ENCODE data around the gene HPCAL1. TPM values are rescaled to one million over a fixed set of nuclear protein-coding genes. Genes with fewer than 3 reads are reported as not detected.

The HPCAL1 gene
- total and polyA plus RNA-seq, 2 of the 4 experiments (the other 2 are of a cell fraction): 8.2 to 33.7 TPM

DNA sequence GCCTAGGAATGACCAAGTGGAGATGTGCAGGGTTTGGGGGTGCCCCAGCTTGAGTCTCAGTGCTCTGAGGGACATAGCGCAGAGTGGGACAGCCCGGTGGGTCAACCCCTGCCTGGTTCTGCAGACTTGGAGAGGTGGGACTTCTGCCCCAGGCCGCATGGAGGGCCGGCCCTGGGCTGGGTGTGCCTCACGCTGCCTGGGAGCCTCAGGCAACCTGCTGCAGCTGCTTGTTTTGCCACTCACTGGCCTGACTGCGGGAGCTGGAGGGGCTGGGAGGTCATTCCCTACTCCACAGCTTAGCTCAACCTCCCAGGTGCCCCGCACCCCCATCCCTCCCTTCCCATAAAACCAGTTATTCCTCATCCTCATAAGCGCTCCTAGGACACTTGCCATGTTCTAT lies 112.3 kb downstream of the HPCAL1 start:
- dilution Hi-C loops (cut with HindIII; ENCODE audit: low sequenced_read_pairs, unreplicated experiment): no loop called here
- ChIA-PET CTCF (no interaction called here), POLR2A (ENCODE audit: unreplicated experiment) (no interaction called here)
- Histone ChIP-seq H3K9me3 (ENCODE audit: control insufficient read depth, insufficient read depth, low read length) (no peaks in the 10 kb centered on the region), H3K4ac (ENCODE audit: low read depth, low read length) (no peak overlapping the region), H3K36me3 (ENCODE audit: control insufficient read depth, insufficient read depth, low read length) (no peaks in the 10 kb centered on the region), H2AK9ac (replicated peaks; ENCODE audit: low read depth, low read length, poor library complexity) (no peak overlapping the region), H3K14ac (replicated peaks; ENCODE audit: low read depth, low read length) (no peak overlapping the region), H3K9ac (ENCODE audit: low read depth, low read length) (no peak overlapping the region), H3K79me1 (ENCODE audit: low read depth in 1 of 2, low read length in 2 of 2) (peaks cover 0 to 10% of the 10 kb centered on the region in 2 experiments; a peak in 1 of 4 replicates), H4K20me1 (ENCODE audit: insufficient read depth, low read length) (peaks cover 9% of the 10 kb centered on the region; the same call in 1 of the 2 replicates), H3K4me2 (ENCODE audit: low read depth, low read length) (no peak overlapping the region), H4K8ac (ENCODE audit: low read depth in 2 of 2, low read length in 2 of 2) (no peak overlapping the region), H2AK5ac (ENCODE audit: low read depth, low read length) (no peak overlapping the region), H3K27me3 (ENCODE audit: control insufficient read depth, insufficient read depth, low read length) (no peaks in the 10 kb centered on the region), H4K91ac (ENCODE audit: insufficient read depth, low read depth, low read length) (no peak overlapping the region), H4K5ac (ENCODE audit: low read depth, low read length) (no peak overlapping the region), H2BK15ac (ENCODE audit: low read depth, low read length) (no peak overlapping the region), H3K27ac (ENCODE audit: insufficient read depth, low read length) (no peak overlapping the region), H2BK120ac (ENCODE audit: low read depth, low read length) (no peak overlapping the region), H3K9me1 (ENCODE audit: insufficient read depth, low read length) (peaks cover 10% of the 10 kb centered on the region; the same call in 1 of the 2 replicates), H3K4me1 (ENCODE audit: control insufficient read depth, insufficient read depth, low read length) (peaks cover 4% of the 10 kb centered on the region; the same call in 1 of the 2 replicates), H3K23ac (ENCODE audit: low read depth, low read length) (no peak overlapping the region), H2BK20ac (ENCODE audit: low read depth, low read length) (no peak overlapping the region), H3K4me3 (ENCODE audit: insufficient read depth, low read depth, low read length) (no peak overlapping the region), H3K56ac (ENCODE audit: extremely low read depth, insufficient read depth, low read length) (no peak overlapping the region), H3K18ac (ENCODE audit: low read depth, low read length) (no peak overlapping the region), H2BK5ac (ENCODE audit: low read depth, low read length, poor library complexity, severe bottlenecking) (no peak overlapping the region), H2AFZ (replicated peaks; ENCODE audit: low read length, poor library complexity) (no peak overlapping the region)
- intact Hi-C loops (cut with micrococcal nuclease): no loop called here
- ATAC-seq (ENCODE audit: low read depth) (no peak), DNase-seq (no peak)
- no TSS peak for BruUV-seq (replicated peaks)
- TF ChIP-seq CEBPB (IDR thresholded peaks at IDR 0.05; ENCODE audit: low read depth, low read length) (no peak), RAD21 (IDR thresholded peaks at IDR 0.05; ENCODE audit: low read length) (no peak), BHLHE40 (IDR thresholded peaks at IDR 0.05; ENCODE audit: low read depth, low read length) (no peak), MAFK (IDR thresholded peaks at IDR 0.05; ENCODE audit: low read depth, low read length) (no peak), CHD1 (IDR thresholded peaks at IDR 0.05; ENCODE audit: low read depth, low read length) (no peak), USF2 (IDR thresholded peaks at IDR 0.05; ENCODE audit: low read depth, low read length) (no peak), SMC3 (IDR thresholded peaks at IDR 0.05; ENCODE audit: low read depth, low read length) (no peak), FOS (IDR thresholded peaks at IDR 0.05; ENCODE audit: low read depth, low read length) (no peak), MXI1 (IDR thresholded peaks at IDR 0.05; ENCODE audit: borderline replicate concordance, low read depth, low read length) (no peak), CTCF (conservative IDR thresholded peaks at IDR 0.05; ENCODE audit: low read depth, low read length) (no peak), POLR2A (IDR thresholded peaks at IDR 0.05; ENCODE audit: low read depth, low read length) (no peak), RCOR1 (IDR thresholded peaks at IDR 0.05; ENCODE audit: insufficient replicate concordance, low read length) (no peak), NFE2L2 (IDR thresholded peaks at IDR 0.05; ENCODE audit: low read depth, low read length) (no peak), RFX5 (IDR thresholded peaks at IDR 0.05; ENCODE audit: low read depth, low read length) (no peak), MAZ (IDR thresholded peaks at IDR 0.05; ENCODE audit: borderline replicate concordance, low read depth, low read length) (no peak)
- TF ChIP-seq, protein P1, sequence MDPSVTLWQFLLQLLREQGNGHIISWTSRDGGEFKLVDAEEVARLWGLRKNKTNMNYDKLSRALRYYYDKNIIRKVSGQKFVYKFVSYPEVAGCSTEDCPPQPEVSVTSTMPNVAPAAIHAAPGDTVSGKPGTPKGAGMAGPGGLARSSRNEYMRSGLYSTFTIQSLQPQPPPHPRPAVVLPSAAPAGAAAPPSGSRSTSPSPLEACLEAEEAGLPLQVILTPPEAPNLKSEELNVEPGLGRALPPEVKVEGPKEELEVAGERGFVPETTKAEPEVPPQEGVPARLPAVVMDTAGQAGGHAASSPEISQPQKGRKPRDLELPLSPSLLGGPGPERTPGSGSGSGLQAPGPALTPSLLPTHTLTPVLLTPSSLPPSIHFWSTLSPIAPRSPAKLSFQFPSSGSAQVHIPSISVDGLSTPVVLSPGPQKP (IDR thresholded peaks at IDR 0.05; ENCODE audit: borderline replicate concordance, low read depth, low read length): no peak
- in situ Hi-C loops (cut with MboI; ENCODE audit: low sequenced_read_pairs): no loop called here
- 97% methylated on average over 6 of the region's 8 CpGs; no CpG with 5 or more reads in 1 of the 2 experiments for WGBS, 2 experiments (ENCODE audit: extremely low coverage in 2 of 2, insufficient read length in 1 of 2)
